ENCODE data around the gene LOXL1.

LOXL1 gene

DNA sequence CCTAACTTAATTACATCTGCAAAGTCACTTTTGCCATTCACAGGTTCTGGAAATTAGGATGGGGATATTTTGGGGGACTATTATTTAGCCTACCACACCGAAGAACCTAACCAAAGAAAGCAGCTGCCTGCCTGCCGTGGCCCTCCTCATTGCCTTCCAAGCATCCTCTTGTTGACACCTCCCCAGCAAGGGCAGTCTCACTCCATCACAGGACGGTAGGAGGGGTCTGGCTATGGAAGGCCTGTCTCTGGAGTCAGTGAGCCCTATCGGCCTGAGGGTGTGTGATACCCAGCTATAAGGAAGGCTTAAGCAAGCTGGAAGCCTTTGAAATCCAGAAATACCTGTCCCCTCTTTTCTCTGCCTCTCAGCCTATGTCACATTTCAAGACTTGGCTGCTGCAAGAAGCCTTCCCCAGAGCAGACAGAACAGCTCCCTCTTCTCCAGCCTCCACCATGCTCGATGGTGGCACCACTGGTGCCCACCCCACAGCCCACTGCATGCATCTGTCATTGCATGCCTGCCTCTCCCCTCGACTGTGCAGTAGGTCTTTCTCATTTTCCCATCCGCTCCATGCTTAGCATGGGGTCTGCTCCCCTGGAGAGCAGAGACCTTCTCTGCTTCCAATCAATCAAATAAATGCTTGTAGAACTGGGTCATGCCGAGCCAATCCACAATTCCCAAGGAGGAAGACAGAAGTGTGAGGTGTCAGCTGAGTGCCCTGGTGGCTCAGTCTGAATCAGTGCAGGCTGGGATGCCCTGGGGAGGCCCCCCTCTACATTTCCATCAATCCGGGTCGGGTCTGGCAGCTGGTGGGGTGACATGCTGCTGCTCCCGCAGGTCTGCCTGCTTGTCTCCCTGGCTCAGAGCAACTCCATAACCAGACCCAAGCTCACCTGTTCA is 23.9 kb upstream of the LOXL1 start:
- TF ChIP-seq, protein P1, sequence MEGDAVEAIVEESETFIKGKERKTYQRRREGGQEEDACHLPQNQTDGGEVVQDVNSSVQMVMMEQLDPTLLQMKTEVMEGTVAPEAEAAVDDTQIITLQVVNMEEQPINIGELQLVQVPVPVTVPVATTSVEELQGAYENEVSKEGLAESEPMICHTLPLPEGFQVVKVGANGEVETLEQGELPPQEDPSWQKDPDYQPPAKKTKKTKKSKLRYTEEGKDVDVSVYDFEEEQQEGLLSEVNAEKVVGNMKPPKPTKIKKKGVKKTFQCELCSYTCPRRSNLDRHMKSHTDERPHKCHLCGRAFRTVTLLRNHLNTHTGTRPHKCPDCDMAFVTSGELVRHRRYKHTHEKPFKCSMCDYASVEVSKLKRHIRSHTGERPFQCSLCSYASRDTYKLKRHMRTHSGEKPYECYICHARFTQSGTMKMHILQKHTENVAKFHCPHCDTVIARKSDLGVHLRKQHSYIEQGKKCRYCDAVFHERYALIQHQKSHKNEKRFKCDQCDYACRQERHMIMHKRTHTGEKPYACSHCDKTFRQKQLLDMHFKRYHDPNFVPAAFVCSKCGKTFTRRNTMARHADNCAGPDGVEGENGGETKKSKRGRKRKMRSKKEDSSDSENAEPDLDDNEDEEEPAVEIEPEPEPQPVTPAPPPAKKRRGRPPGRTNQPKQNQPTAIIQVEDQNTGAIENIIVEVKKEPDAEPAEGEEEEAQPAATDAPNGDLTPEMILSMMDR (IDR thresholded peaks at IDR 0.05): no peak

- TF ChIP-seq, protein P1 (IDR thresholded peaks at IDR 0.05): no peak
Measured at GRCh38 chr15:73904026-73904815, 22.0 kb upstream of the LOXL1 start.

DNA sequence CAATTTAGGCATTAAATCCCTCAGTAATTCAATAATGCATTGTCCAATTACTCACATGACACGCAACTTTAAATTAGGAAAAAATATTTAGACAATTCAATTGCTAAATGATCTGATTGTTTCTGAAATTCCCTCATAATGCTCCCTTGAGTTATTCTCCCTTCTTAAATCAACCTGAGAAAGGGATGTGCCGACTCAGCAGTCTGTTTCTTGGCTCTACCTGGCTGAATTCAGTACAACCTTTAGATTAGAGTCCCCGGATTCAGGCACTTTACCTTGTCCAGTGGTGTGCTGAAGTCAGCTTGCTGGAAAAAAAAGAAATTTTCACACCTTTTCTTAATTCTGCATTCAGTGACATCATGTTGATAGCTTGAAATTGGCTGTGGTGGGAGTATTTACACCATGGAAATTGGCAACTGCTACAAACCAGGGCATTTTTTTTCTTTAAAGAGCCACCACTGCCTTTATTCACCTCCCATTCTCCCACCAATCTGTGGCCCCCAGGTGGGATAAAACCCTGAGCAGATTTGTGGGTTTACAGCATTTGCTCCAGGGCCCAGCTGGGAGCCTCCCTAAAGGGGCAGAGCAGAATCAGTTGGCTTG is 20.9 kb upstream of the LOXL1 start:
- TF ChIP-seq, protein P1 (IDR thresholded peaks at IDR 0.05): no peak

GRCh38 chr15:73906346-73907034 is 19.8 kb upstream of the LOXL1 start:
- TF ChIP-seq, protein P1 (IDR thresholded peaks at IDR 0.05): no peak

DNA sequence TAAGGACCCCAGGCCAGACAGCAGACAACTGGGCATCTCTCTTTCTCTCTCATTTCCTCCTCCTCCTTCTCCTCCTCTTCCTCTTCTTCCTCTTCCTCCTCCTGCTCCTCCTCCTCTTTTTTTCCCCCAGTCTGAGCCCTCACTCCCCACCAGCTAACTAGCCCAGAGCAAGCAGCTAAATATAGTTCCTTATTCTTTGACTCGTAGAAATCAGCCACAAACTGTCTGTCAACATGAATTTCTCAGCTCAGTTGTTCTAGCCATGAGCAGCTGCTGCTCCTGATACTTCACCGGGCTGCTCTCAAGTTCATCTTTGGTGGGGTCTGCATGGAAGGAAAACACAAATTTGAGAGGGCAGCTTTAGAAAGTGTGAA is 19.2 kb upstream of the LOXL1 start:
- TF ChIP-seq, protein P1 (IDR thresholded peaks at IDR 0.05): no peak

- TF ChIP-seq, protein P1 (IDR thresholded peaks at IDR 0.05): peak; percentile 95
Measured at GRCh38 chr15:73908030-73908821, 18.0 kb upstream of the LOXL1 start.
